NCI-H345 treated with DMSO at 0.1 percent for 48 hours (cell line): ENCODE results near the gene DPH2.

Experiments used
- DNase-seq: peaks from one replicate; lab custom pipeline; 2025; ENCODE audit not compliant: unreplicated experiment; lab: John Stamatoyannopoulos, UW

DPH2 gene

GRCh38 chr1:43969746-43970466 lies at the start of gene DPH2:
TSS of gene DPH2 (plus strand) at chr1:43970010. CDS start at chr1:43970176, 166 bp downstream.
- peak; percentile 93 for DNase-seq

- no peak for DNase-seq
Observed at GRCh38 chr1:43921022-43921421, 48.8 kb upstream of the DPH2 start.

- no peak for DNase-seq
Observed at GRCh38 chr1:43924516-43924915, 45.3 kb upstream of the DPH2 start.

- no peak for DNase-seq
Observed at GRCh38 chr1:43925846-43926245, 44.0 kb upstream of the DPH2 start.

GRCh38 chr1:43930168-43930948 lies 39.5 kb upstream of the DPH2 start:
- no peak for DNase-seq

- DNase-seq = no peak
Observed at GRCh38 chr1:43930949-43931275, 38.9 kb upstream of the DPH2 start.

GRCh38 chr1:43931711-43932660 lies 37.8 kb upstream of the DPH2 start:
- no peak for DNase-seq

GRCh38 chr1:43932786-43933385 lies 36.9 kb upstream of the DPH2 start:
- no peak for DNase-seq

GRCh38 chr1:43933386-43934100 lies 36.3 kb upstream of the DPH2 start, which contains the start of gene ARTN:
TSS of gene ARTN (plus strand) at chr1:43933801. CDS start at chr1:43935657, 1,856 bp downstream.
- peak; percentile 55 for DNase-seq

- DNase-seq = peak; percentile 40
Observed at GRCh38 chr1:43934101-43934985, 35.5 kb upstream of the DPH2 start.

GRCh38 chr1:43934986-43935324 lies 34.9 kb upstream of the DPH2 start:
- no peak for DNase-seq

GRCh38 chr1:43935711-43936427 lies 33.9 kb upstream of the DPH2 start:
- no peak for DNase-seq

GRCh38 chr1:43936431-43937151 lies 33.2 kb upstream of the DPH2 start:
- no peak for DNase-seq

GRCh38 chr1:43937179-43937865 lies 32.5 kb upstream of the DPH2 start:
- DNase-seq = no peak

- DNase-seq = no peak
Observed at GRCh38 chr1:43938383-43938782, 31.4 kb upstream of the DPH2 start.

GRCh38 chr1:43938892-43939587 lies 30.8 kb upstream of the DPH2 start:
- DNase-seq = no peak

- no peak for DNase-seq
Observed at GRCh38 chr1:43942411-43942810, 27.4 kb upstream of the DPH2 start.
